NCI-H2029 (cell line): ENCODE data around the gene SLFN5.
"Not testable (repeated sequence)": the region's sequence is repeated elsewhere in the genome, so short reads cannot be mapped to it uniquely, and the experiment has no call there.

Experiments used
- DNase-seq: peaks from one replicate; lab custom pipeline; 2025; lab: John Stamatoyannopoulos, UW

SLFN5 gene

GRCh38 chr17:35242158-35242804 is 591 bp upstream of the SLFN5 start:
- DNase-seq = peak; percentile 53

- no peak for DNase-seq
These were observed 879 bp downstream of the SLFN5 start for GRCh38 chr17:35243561-35244340.

GRCh38 chr17:35244341-35245195 is 1.7 kb downstream of the SLFN5 start:
- no peak for DNase-seq

- DNase-seq = no peak
These were observed 2.3 kb downstream of the SLFN5 start for GRCh38 chr17:35245196-35245486.

GRCh38 chr17:35252651-35253050 is 9.8 kb downstream of the SLFN5 start:
- DNase-seq = no peak

- peak; percentile 5 for DNase-seq
These were observed 11.4 kb downstream of the SLFN5 start for GRCh38 chr17:35254107-35254773.

- DNase-seq = no peak
These were observed 12.4 kb downstream of the SLFN5 start for GRCh38 chr17:35255316-35255715.

- DNase-seq = no peak
These were observed 13.8 kb downstream of the SLFN5 start for GRCh38 chr17:35256629-35257028.

- DNase-seq = peak; percentile 43
These were observed 14.4 kb downstream of the SLFN5 start for GRCh38 chr17:35257208-35257659.

GRCh38 chr17:35259001-35259400 is 16.1 kb downstream of the SLFN5 start:
- no peak for DNase-seq

- DNase-seq = no peak
These were observed 22.2 kb downstream of the SLFN5 start for GRCh38 chr17:35265071-35265470.

GRCh38 chr17:35265566-35266141 is 22.8 kb downstream of the SLFN5 start:
- no peak for DNase-seq

GRCh38 chr17:35274167-35275066 is 31.5 kb downstream of the SLFN5 start:
- DNase-seq = not testable (repeated sequence)

GRCh38 chr17:35278454-35278853 is 35.6 kb downstream of the SLFN5 start:
- DNase-seq = not testable (repeated sequence)

- not testable (repeated sequence) for DNase-seq
These were observed 36.0 kb downstream of the SLFN5 start for GRCh38 chr17:35278876-35279275.

GRCh38 chr17:35283767-35284166 is 40.9 kb downstream of the SLFN5 start:
- no peak for DNase-seq

GRCh38 chr17:35284955-35285354 is 42.1 kb downstream of the SLFN5 start:
- DNase-seq = no peak

- no peak for DNase-seq
These were observed 43.4 kb downstream of the SLFN5 start for GRCh38 chr17:35286120-35286781.

GRCh38 chr17:35287286-35287811 is 44.5 kb downstream of the SLFN5 start:
- no peak for DNase-seq

GRCh38 chr17:35289222-35289621 is 46.4 kb downstream of the SLFN5 start:
- no peak for DNase-seq
